ENCODE measurements around the gene AMFR.

AMFR gene

GRCh38 chr16:56336711-56337110, 88.6 kb downstream of the AMFR start:
- TF ChIP-seq ZNF37A (tag by site-specific recombination; IDR thresholded peaks at IDR 0.05) (no peak), RBAK (tag by site-specific recombination; IDR thresholded peaks at IDR 0.05) (no peak), ZNF404 (tag by site-specific recombination; IDR thresholded peaks at IDR 0.05) (no peak), ZFP69B (tag by site-specific recombination; IDR thresholded peaks at IDR 0.05) (no peak), GLI4 (tag by site-specific recombination; IDR thresholded peaks at IDR 0.05) (no peak), ZBTB44 (tag by site-specific recombination; IDR thresholded peaks at IDR 0.05) (no peak), ZNF704 (tag by site-specific recombination; IDR thresholded peaks at IDR 0.05) (no peak), ZNF701 (tag by site-specific recombination; IDR thresholded peaks at IDR 0.05) (no peak), ZNF768 (tag by site-specific recombination; IDR thresholded peaks at IDR 0.05) (no peak), ZNF10 (tag by site-specific recombination; IDR thresholded peaks at IDR 0.05) (no peak), ZNF518A (tag by site-specific recombination; conservative IDR thresholded peaks at IDR 0.05; ENCODE audit: low read depth) (no peak), ZFP3 (tag by site-specific recombination; IDR thresholded peaks at IDR 0.05; ENCODE audit: low read depth) (no peak), ZNF362 (tag by site-specific recombination; IDR thresholded peaks at IDR 0.05) (no peak), KLF10 (tag by site-specific recombination; IDR thresholded peaks at IDR 0.05) (no peak), GLI2 (tag by site-specific recombination; IDR thresholded peaks at IDR 0.05; ENCODE audit: borderline replicate concordance, low read depth) (no peak), ZNF792 (tag by site-specific recombination; IDR thresholded peaks at IDR 0.05) (no peak), ZBTB17 (tag by site-specific recombination; IDR thresholded peaks at IDR 0.05) (no peak), ZNF311 (tag by site-specific recombination; IDR thresholded peaks at IDR 0.05; ENCODE audit: borderline replicate concordance) (no peak), ZNF549 (tag by site-specific recombination; IDR thresholded peaks at IDR 0.05) (no peak)
- TF ChIP-seq, protein P1, sequence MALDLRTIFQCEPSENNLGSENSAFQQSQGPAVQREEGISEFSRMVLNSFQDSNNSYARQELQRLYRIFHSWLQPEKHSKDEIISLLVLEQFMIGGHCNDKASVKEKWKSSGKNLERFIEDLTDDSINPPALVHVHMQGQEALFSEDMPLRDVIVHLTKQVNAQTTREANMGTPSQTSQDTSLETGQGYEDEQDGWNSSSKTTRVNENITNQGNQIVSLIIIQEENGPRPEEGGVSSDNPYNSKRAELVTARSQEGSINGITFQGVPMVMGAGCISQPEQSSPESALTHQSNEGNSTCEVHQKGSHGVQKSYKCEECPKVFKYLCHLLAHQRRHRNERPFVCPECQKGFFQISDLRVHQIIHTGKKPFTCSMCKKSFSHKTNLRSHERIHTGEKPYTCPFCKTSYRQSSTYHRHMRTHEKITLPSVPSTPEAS (tag by site-specific recombination; IDR thresholded peaks at IDR 0.05) = no peak
- Histone ChIP-seq H3K27ac (ENCODE audit: extremely low read depth, low read depth, low read length) (no peak overlapping the region), H3K36me3 (ENCODE audit: control insufficient read depth in 2 of 2, insufficient read depth in 1 of 2, low read length in 2 of 2) (no peaks in the 10 kb centered on the region), H3K4me3 (ENCODE audit: low read depth, low read length) (no peak overlapping the region), H3K4me1 (ENCODE audit: control insufficient read depth, insufficient read depth, low read length) (no peaks in the 10 kb centered on the region), H3K9me3 (ENCODE audit: control insufficient read depth, insufficient read depth, low read depth, low read length) (no peaks in the 10 kb centered on the region)
- ChIA-PET CTCF (interaction anchor here (1.0 kb wide), 1 partner anchor 20 kb away, joined by 3 read pairs; no protein-coding TSS in a partner anchor), POLR2A (no interaction called here)
